ENCODE measurements around the gene POLRMT. TPM values are rescaled to one million over a fixed set of nuclear protein-coding genes. Genes with fewer than 3 reads are reported as not detected.

The POLRMT gene
- total RNA-seq, 1 donor from 2014 or later, result 58.2 TPM

GRCh38 chr19:573519-573825, 59.9 kb downstream of the POLRMT start:
- ATAC-seq (ENCODE audit: low read depth) (no peak), DNase-seq (no peak)
- H3K27me3 Mint-ChIP-seq, result no peaks in the 10 kb centered on the region
- H3K4me1 Mint-ChIP-seq, result peaks cover 36% of the 10 kb centered on the region
- intact Hi-C loops (cut with micrococcal nuclease), result loop anchor here (2.0 kb wide), 2 partner anchors 67 to 833 kb away; partner anchors contain the start of genes DAZAP1 and TPGS1
- peak overlapping the region; percentile 12 for H3K27ac Mint-ChIP-seq
- ChIA-PET POLR2A (no interaction called here), CTCF (no interaction called here)
- no peaks in the 10 kb centered on the region for H3K9me3 Mint-ChIP-seq
- peaks cover 8% of the 10 kb centered on the region for H3K36me3 Mint-ChIP-seq (ENCODE audit: low read depth)
- peak overlapping the region; percentile 84 for H3K4me3 Mint-ChIP-seq
- TF ChIP-seq CTCF (IDR thresholded peaks at IDR 0.05), result no peak

- Mint-ChIP-seq H3K9me3 (no peaks in the 10 kb centered on the region), H3K4me1 (peaks cover 36% of the 10 kb centered on the region), H3K36me3 (ENCODE audit: low read depth) (peaks cover 6% of the 10 kb centered on the region), H3K4me3 (peak overlapping the region; percentile 90), H3K27ac (no peak overlapping the region), H3K27me3 (no peaks in the 10 kb centered on the region)
- TF ChIP-seq CTCF (IDR thresholded peaks at IDR 0.05), result no peak
- ChIA-PET CTCF (no interaction called here), POLR2A (interaction anchor here (0.6 to 2.0 kb wide), 7 partner anchors 13 to 90 kb away, joined by 3 to 5 read pairs (median 3); partner anchors contain the start of genes CDC34 and RNF126)
- intact Hi-C loops (cut with micrococcal nuclease), result loop anchor here (1.0 to 2.0 kb wide), 6 partner anchors 60 to 834 kb away; partner anchors contain the start of genes DAZAP1, POLRMT, PTBP1 and RNF126
- ATAC-seq (ENCODE audit: low read depth) (no peak), DNase-seq (no peak)
Measured at GRCh38 chr19:572743-573518, 60.4 kb downstream of the POLRMT start.

GRCh38 chr19:572140-572742, 61.1 kb downstream of the POLRMT start, which contains the start of gene BSG:
Gene BSG (plus strand): TSS chr19:572596. CDS start chr19:572635, 39 bp downstream.
- ChIA-PET POLR2A (interaction anchor here (0.9 to 2.0 kb wide), 6 partner anchors 13 to 91 kb away, joined by 3 to 5 read pairs (median 3); partner anchors contain the start of genes CDC34 and RNF126), CTCF (interaction anchor here (1.3 kb wide), 1 partner anchor 66 kb away, joined by 3 read pairs; no protein-coding TSS in a partner anchor)
- no peak for TF ChIP-seq CTCF (IDR thresholded peaks at IDR 0.05)
- Mint-ChIP-seq H3K4me3 (peak within 1 kb of the TSS; percentile 97), H3K4me1 (peaks cover 36% of the 10 kb centered on the region), H3K27ac (peak within 1 kb of the TSS; percentile 99), H3K36me3 (ENCODE audit: low read depth) (peaks cover 6% of the 10 kb centered on the region), H3K9me3 (no peaks in the 10 kb centered on the region), H3K27me3 (no peaks in the 10 kb centered on the region)
- DNase-seq (peak; percentile 98), ATAC-seq (ENCODE audit: low read depth) (peak; percentile 82)
- intact Hi-C loops (cut with micrococcal nuclease), result loop anchor here (1.0 to 2.0 kb wide), 6 partner anchors 61 to 835 kb away; partner anchors contain the start of genes DAZAP1, POLRMT, PTBP1 and RNF126

- no peak for TF ChIP-seq CTCF (IDR thresholded peaks at IDR 0.05)
- DNase-seq, result no peak
- peak overlapping the region; percentile 99 for H3K27ac Mint-ChIP-seq
- POLR2A ChIA-PET, result interaction anchor here (1.3 to 2.0 kb wide), 3 partner anchors 40 to 92 kb away, joined by 3 to 5 read pairs (median 5); partner anchors contain the start of genes CDC34 and RNF126
- H3K4me1 Mint-ChIP-seq, result peaks cover 33% of the 10 kb centered on the region
- peak; percentile 11 for ATAC-seq (ENCODE audit: low read depth)
- H3K4me3 Mint-ChIP-seq, result peak overlapping the region; percentile 97
- H3K36me3 Mint-ChIP-seq (ENCODE audit: low read depth), result peaks cover 4% of the 10 kb centered on the region
- CTCF ChIA-PET, result interaction anchor here (1.3 kb wide), 1 partner anchor 65 kb away, joined by 3 read pairs; no protein-coding TSS in a partner anchor
- intact Hi-C loops (cut with micrococcal nuclease), result loop anchor here (1.0 kb wide), 1 partner anchor 40 kb away; the partner anchor contains the start of gene CDC34
- no peaks in the 10 kb centered on the region for H3K27me3 Mint-ChIP-seq
- H3K9me3 Mint-ChIP-seq, result no peaks in the 10 kb centered on the region
Measured at GRCh38 chr19:571566-571974, 61.8 kb downstream of the POLRMT start.
